ENCODE results near the gene GJD4.

GJD4 gene

DNA sequence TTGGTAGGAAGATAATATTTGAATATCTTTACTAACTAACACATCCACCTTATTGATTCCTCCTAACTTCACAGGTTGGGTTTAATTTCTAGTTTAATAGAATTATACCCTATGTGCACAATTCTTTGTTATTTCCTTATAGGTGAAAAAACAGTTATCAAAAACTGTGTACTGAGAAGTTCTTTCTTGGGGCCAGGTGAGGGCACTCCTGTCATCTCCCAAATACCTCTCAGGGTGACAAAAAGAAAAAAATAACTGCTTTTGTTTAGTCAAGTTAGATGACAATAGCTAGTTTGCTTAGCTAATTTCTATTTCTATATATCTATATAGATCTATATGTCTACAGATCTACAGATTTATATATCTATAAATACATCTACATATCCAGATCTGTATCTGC, 26.9 kb downstream of the GJD4 start:
- no peak for DNase-seq

DNA sequence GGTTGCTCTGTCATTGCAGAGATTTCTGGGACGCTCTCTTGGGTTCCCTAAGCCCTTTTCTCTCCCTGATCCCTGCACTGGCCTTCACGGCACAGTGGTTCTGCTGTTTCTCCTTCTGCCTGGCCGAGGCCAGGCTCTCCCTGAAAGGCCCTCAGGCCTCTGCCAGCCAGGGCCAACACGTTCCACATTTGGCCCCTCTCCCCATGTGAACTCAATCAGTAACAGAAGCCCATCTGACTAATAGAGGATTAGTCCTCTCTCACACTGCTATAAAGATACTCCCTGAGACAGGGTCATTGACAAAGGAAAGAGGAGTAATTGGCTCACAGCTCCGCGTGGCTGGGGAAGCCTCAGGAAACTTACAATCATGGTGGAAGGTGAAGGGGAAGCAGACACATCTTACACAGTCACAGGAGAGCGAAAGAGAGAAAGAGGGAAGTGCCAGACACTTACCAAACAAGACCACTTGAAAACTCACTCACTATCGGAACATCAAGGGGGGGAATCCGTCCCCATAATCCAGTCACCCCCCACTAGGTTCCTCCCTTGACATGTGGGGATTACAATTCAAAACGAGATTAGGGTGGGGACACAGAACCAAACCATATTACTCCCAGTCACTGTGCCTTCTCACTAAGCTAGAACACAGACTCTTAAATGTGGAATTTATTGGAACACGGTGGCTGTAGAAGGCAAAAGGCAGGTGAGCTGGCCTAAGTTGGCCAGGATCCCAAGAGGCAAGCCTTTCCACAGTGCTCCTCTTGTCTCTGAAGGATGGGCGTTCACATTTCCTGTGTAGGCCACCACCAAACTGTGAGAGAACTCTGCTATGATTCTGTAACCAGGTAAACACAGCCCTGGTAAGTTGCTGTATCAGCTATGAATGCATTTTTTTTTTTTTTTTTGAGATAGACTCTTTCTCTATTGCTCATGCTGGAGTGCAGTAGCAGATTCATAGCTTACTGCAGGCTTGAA, 28.2 kb downstream of the GJD4 start:
- no peak for DNase-seq

DNA sequence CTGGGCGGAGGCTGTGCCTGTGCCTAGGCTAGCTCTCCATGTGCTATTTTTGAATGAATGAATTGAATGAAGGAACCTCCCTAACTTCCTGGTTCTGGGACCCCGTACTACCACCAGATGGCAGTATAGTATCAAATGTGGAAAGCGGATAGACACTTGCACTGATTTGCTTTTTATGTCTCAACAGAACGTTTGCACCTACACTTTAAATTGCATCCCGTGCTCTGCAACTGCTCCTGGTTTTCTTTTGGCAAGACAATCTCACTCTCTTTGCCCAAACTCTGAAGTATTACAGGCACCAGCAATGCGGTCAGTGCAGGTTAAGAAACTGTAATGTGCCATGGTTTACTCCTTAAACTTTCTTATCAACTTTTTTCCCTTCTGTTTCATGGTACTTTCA, 30.4 kb downstream of the GJD4 start:
- DNase-seq: peak; percentile 18

DNA sequence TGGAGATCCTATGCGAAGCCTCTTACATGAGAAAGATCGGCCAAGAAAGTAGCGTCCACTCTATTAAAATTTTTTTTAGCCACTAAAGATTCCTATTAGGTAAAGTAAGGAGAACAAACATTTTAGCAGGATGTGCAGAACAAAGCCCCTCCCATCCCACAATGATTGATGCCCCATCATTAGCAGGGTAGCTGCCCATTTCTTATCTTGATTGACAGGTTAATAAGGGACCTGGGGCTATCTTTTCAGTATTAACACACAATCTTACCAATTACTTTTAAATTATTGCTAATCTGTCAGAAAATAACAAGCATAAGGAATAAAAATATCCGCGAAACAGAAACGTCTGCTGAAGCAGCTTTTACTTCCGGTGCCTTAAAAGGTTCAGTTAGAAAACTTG, 31.8 kb downstream of the GJD4 start:
- no peak for DNase-seq

DNA sequence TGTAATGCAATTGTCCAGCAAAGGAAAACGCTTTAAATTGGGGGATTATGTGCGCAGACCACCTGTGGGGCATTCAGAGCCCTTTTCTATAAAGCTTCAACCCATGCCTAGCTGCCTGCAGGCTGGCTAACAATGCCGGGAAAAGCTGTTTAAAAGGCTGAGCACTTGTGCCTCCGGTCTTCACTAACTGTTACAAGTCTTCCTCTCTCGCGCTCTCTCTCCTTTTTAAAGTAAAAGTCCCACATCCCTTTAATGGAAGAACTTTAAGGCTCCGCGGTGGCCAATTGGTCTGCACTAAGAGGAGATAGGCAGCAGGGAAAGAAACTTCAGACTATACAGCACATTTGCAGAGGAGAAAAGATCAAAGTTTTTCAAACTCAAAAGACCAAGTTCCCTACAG, 32.3 kb downstream of the GJD4 start:
- DNase-seq: no peak

DNA sequence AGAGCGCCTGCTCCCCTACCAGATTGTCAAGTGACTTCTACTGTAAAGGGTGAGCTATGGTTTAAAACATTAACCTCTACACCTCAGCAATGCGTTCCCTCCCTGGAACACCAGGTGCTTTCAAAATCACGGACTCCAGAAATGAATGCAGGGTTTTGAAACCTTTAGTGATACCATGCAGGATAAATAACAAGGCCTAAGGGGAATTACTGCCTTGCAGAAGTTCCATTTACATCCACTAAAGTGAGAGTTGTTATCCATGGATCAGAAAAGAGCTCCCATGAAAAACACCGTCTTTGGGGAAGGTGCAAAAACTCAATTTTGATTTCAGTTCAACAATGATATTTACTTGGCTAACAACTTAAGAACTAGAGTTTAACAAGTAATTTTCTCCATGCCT, 33.0 kb downstream of the GJD4 start:
- DNase-seq: no peak

DNA sequence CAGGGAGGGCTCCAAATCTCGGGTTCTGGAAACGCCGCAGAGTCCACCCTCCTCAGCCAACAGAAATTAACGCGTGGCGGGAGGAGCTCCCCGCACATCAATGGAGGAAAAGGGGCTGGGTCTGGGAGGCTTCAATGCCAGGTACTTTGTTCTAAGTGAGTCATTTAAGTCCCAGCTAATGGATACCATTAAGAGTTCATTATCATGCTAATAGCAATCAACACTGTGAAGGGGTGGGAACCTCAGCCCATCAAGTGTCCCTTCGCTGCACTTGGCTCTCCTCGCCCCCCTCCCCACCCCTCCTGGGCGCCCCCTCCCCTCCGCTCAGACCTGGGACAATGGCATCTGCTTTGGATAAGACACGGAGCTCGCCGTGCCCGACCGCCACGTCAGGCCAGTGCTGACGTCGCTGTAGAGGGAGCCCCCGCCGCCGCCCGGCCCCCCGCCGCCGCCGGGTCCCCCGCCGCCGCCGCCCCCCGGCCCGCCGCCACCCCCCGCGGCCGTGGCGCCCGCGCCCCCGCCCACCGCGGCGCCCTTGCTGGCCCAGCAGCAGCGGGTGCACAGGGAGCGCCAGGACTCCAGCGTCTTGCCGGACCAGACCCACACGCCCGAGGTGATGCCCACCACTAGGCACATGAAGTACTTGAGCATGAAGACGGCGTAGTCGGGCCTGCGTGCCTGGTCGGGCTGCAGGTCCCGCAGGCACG, 34.0 kb downstream of the GJD4 start:
- DNase-seq: no peak

DNA sequence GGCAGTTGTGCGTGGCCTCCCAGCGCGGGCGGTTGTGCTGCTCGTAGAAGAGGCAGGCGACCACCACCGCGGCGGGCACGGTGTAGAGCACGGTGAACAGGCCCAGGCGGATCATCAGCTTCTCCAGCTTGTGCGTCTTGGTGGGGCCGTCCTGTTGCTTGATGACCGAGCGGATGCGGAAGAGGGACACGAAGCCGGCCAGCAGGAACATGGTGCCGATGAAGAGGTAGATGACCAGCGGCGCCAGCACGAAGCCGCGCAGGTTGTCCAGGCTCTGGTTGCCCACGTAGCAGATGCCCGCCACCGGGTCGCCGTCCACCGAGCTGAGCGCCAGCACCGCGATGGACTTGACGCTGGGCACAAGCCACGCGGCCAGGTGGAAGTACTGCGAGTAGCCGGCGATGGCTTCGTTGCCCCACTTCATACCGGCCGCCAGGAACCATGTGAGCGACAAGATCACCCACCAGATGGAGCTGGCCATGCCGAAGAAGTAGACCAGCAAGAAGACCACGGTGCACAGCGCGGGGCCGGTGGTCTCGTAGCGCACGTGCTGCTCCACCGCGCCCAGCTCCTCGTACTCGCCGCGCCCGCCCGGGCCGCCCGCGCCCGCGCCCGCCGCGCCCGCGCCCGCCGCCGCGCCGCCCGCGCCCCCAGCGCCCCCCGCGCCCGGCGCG, 34.7 kb downstream of the GJD4 start:
- DNase-seq: peak; percentile 18

DNA sequence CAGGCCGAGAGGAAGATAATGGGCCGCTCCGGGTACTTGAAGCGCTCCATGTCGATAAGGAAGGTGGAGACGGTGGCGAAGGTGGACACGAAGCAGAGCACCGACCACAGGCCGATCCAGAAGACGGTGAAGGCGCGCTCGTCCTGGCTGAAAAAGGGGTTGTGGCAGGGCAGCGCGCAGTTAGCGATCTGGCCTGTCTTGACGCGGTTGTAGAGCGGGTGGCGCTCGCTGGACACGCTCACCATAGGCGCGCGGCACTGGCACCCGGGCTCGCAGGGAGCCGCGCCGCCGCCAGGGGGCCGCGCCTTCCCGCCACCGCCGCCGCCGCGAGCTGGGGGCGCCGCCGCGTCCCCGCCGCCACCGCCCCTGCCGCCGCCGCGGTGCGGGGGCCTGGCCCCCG, 35.3 kb downstream of the GJD4 start:
- DNase-seq: peak; percentile 53

DNA sequence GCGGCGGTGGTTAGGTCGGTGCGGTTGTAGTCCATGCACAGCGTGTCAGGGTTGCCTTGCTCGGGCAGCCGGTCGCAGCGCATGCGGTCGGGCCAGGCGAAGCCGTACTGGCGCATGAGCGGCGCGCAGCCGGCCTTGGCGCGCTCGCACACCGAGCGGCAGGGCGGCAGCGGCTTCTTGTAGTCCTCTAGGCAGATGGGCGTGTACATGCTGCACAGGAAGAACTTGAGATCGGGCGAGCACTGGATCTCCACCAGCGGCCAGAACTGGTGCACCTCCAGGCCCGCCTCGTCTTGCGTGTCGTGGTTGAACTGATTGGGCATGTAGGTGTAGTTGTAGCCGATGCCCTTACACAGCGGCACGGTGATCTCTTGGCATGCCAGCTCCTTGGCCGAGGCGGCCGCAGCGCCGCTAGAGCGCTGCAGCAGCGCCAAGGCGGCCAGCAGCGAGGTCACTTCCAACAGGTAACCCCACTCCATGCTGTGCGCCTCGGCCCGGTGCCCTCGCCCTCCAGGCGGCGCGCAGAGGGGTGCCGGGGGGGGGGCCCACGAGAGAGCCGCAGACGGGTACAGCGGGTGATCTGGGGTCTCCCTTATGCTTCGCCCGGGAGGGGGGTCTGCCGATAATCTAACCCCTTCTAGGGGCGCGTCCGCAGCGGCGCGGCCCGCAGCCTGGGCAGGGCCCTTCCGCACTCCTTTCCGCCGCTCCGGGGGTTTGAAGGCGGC, 36.0 kb downstream of the GJD4 start:
- DNase-seq: peak; percentile 51

DNA sequence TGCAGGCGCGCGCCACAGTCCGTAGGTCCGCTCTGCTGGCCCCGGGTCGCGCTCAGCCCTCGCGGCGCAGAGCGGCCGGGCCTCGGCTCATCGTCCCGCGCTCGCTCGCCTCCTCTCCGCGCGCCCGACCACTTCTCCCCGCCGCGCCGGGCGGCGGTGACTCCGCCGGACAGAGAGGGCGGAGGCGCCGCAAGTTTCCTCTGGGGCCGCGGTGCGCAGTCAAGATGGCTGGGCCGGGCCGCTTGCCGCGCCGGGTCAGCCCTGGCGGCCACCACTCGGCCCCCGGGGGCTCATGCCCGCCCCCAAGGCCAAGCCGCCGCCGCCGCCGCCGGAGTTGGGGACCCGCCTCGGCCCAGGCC, 36.5 kb downstream of the GJD4 start:
- DNase-seq: no peak

DNA sequence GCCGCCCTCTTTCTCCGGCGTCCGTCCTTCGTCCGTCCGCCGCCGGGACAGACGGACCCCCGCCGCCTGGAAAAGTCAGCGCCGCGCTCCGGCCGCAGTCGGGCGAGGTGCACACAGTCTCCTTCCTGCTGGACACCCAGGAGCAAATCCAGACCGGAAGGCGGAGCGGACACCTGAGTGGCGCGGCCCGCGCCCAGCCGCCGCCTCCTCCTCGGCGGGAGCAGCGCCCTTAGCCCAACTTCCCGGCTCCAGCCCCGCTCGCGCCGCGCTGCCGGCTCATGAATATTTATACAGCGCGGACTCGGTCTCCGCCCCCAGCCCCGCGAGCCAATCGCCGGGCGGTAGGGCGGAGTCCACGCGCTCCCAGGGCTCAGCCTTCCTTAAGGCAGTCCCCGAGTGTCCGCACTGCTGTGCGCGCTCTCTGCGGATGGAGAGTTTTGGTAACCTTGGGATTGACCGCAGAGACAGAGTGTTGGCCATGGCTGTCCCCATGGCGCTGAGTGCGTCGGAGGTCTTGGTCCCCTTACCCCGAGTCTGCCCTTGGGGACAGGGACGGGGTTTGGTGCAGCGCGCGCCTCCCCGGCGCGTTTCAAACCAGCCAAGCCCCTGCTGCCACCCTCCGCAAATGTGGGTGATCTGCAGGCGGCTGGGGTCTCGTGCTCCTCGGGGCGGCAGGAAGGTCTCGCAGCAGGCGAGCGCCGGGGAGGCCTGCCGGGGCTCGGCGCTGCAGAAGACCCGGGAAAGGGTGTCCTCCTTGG, 37.1 kb downstream of the GJD4 start, which contains the start of gene FZD8:
FZD8 (minus strand) TSS at position 262 of the 758 bp plus-strand sequence. CDS start 867 bp downstream, outside the sequence.
- peak; percentile 80 for DNase-seq

DNA sequence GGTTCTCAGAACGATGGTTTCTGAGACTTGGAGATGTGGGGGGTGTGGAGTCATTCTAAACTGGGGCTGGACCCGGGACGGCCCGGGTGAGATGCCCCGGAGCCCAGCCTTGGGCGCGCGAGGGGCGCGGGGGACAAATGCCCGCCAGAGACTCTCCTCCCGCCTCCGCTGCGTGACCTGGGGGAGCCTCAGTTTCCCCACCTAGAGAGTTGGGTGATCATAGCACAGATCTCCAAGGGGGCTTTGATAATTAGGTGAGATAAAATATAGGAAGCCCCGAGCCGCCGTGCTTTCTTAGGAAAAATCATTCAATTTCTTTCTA, 37.6 kb downstream of the GJD4 start:
- DNase-seq: no peak

DNA sequence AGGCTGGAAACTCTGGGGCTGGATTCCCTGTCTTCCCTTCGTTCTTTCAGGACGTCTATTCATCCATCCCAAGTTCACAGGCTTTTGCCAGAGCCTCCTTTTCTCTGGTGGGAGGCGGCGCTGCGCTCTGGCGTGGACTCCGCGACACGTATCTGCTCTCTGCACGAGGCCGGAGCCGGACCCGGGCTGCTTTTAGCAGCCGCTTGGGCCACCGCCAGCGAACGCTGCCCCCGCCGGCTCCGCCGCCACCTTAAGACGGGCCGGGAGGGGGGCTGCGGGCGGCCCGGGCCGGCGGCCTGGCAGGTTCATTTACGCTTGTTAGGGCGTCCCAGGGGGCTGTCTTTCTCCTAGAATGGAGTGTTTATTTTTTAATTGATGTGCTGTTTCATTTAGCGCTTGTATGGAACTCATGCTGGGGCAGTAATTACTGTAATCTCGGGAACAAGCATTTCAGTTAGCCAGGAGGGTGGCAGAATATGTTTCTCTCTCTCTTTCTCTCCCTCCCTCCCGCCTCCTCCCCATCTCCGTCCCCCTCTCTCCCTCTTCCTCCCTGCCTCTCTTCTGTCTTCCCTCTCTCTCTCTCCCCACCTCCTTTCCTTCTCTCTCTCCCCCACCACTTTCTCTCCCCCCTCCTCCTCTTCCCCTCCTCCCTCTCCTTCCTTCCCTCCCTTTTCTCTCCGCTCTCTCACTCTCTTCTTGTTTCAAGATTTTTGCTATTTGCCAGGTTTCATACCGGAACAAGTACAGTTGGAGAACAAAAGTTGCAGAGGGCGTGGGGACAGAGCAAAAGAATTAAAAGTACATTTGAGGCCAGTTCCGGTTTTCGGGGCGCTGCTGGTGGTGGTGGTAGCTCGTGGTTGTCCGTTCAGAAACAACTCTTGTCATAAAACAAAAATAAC, 38.3 kb downstream of the GJD4 start:
- DNase-seq: peak; percentile 14

DNA sequence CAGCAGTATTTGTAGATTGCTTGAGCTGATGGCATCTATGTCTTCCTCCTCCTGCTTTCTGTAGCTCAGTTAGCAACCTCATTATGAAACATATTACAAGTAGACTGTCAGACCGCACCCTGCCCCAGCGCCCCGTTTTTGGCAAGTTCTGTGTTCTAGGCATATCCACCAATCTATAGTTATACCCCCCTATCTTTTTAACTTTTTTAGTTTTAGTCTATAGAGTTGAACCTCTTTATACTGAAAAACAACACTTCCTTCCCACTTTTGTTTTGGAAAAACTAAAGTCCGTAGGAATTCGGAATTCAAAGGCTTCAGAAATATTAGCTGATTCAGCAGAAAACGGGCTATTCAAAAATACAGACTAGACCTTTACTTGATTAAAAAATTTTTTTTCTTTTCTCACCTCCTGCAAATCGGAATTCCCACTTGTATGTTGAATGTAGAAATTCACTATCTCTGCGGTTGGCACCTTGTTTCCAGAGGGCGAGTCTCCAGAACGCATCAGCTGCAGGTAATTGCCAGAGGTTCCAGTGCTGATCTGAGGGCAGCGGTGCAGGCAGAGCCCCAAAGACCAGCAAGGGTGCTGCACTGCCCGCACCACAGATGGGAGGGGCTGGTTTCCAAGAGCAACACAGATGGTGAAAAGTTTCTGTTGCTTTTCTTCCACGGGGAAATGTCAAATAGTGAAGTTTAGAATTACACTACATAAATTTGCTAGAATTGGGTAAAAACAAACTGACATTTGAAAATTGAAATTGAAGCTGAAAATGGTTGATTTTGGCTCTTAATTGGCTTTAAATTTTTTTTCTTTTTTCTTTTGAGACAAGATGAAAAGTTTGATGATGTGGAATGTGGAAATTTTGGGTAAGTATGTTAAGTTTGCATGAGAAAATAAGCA, 39.2 kb downstream of the GJD4 start:
- DNase-seq: peak; percentile 20

DNA sequence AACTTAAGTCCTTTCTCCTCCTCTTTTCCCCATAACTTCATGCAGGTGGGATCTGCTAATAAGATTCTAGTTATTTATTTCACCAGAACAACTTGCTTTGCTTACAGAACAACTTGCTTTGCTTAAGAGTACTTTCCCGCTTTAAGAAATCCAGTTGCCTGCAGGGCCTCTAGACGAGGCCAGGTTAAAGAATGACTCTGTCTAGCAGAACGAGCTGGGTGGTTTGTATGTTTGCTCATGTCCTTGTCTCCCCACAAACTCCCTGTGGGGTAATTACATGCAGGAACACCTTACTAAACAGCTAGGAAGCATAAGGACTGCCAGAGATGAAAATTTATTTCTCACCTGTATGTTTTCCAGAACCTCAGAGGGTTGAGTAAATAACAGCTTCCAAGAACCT, 45.8 kb downstream of the GJD4 start:
- DNase-seq: no peak

DNA sequence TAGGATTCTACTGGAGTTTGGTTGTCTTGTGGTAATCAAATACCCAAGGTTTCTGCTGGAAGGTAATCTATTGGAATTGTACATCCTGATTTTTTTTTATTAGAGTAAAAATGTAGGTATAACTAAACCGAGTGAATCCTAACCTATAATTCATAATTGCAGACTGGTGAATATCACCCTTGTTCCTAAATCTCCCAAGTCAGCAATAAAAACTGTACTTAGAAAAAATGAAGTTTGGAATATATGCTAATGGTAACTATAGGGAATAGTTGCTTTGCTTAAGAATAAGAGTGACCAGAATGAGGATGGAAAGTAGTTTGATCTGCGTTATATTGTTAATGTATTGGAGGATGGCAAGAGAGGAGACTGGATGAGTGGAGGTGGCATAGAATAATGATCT, 47.7 kb downstream of the GJD4 start:
- DNase-seq: no peak

DNA sequence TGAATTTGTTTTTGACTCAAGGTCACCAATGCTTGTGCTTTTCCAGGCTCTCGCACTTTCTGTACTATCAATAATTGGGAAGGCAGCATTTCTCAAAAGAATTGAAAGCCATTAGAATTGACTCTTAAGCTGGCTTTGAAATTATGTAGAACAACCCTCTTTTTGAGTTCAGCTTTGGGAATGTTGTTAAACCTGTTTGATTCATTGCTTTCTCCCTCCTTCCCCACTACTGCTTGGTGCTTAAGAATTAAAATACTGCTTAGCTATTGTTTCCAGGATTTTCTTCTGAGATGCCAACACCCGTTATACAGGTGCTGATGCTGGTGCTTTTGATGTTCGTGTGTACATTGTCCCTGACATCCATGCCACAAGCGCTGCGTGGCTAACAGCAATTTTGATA, 52.5 kb downstream of the GJD4 start:
- DNase-seq: no peak
